Measurements from ENCODE around the gene PUS3. TPM values are rescaled to one million over a fixed set of nuclear protein-coding genes. Genes with fewer than 3 reads are reported as not detected.
A peak's percentile ranks its signal among the peaks of the same experiment; 100 is the strongest.

The PUS3 gene
- total RNA-seq, 1 donor from 2014 or later, result 13.1 TPM

GRCh38 chr11:125934473-125934872 lies 31.5 kb upstream of the PUS3 start:
- no peaks in the 10 kb centered on the region for H3K9me3 Mint-ChIP-seq (ENCODE audit: unreplicated experiment)
- H3K27me3 Mint-ChIP-seq (ENCODE audit: unreplicated experiment), result peaks cover 5% of the 10 kb centered on the region
- H3K36me3 Mint-ChIP-seq (ENCODE audit: low read depth, unreplicated experiment), result no peaks in the 10 kb centered on the region
- no peak for TF ChIP-seq CTCF (IDR thresholded peaks at IDR 0.05; ENCODE audit: unreplicated experiment)
- no peak overlapping the region for H3K27ac Mint-ChIP-seq (ENCODE audit: unreplicated experiment)
- no peak for DNase-seq (ENCODE audit: low spot score)
- no peak overlapping the region for H3K4me3 Mint-ChIP-seq (ENCODE audit: unreplicated experiment)
- H3K4me1 Mint-ChIP-seq (ENCODE audit: unreplicated experiment), result peaks cover 9% of the 10 kb centered on the region

GRCh38 chr11:125933030-125933813 lies 30.2 kb upstream of the PUS3 start:
- TF ChIP-seq CTCF (IDR thresholded peaks at IDR 0.05; ENCODE audit: unreplicated experiment), result no peak
- no peak overlapping the region for H3K27ac Mint-ChIP-seq (ENCODE audit: unreplicated experiment)
- no peaks in the 10 kb centered on the region for H3K9me3 Mint-ChIP-seq (ENCODE audit: unreplicated experiment)
- H3K4me1 Mint-ChIP-seq (ENCODE audit: unreplicated experiment), result peaks cover 5% of the 10 kb centered on the region
- H3K27me3 Mint-ChIP-seq (ENCODE audit: unreplicated experiment), result peaks cover 5% of the 10 kb centered on the region
- H3K36me3 Mint-ChIP-seq (ENCODE audit: low read depth, unreplicated experiment), result no peaks in the 10 kb centered on the region
- no peak for DNase-seq (ENCODE audit: low spot score)
- peak overlapping the region; percentile 27 for H3K4me3 Mint-ChIP-seq (ENCODE audit: unreplicated experiment)

GRCh38 chr11:125932301-125932700 lies 29.3 kb upstream of the PUS3 start:
- Mint-ChIP-seq H3K4me1 (ENCODE audit: unreplicated experiment) (peaks cover 2% of the 10 kb centered on the region), H3K4me3 (ENCODE audit: unreplicated experiment) (no peak overlapping the region), H3K36me3 (ENCODE audit: low read depth, unreplicated experiment) (no peaks in the 10 kb centered on the region), H3K9me3 (ENCODE audit: unreplicated experiment) (no peaks in the 10 kb centered on the region), H3K27ac (ENCODE audit: unreplicated experiment) (no peak overlapping the region), H3K27me3 (ENCODE audit: unreplicated experiment) (peaks cover 5% of the 10 kb centered on the region)
- TF ChIP-seq CTCF (IDR thresholded peaks at IDR 0.05; ENCODE audit: unreplicated experiment), result no peak
- DNase-seq (ENCODE audit: low spot score), result no peak

- Mint-ChIP-seq H3K9me3 (ENCODE audit: unreplicated experiment) (no peaks in the 10 kb centered on the region), H3K27ac (ENCODE audit: unreplicated experiment) (no peak overlapping the region), H3K4me1 (ENCODE audit: unreplicated experiment) (peaks cover 2% of the 10 kb centered on the region), H3K36me3 (ENCODE audit: low read depth, unreplicated experiment) (no peaks in the 10 kb centered on the region), H3K27me3 (ENCODE audit: unreplicated experiment) (peaks cover 7% of the 10 kb centered on the region), H3K4me3 (ENCODE audit: unreplicated experiment) (no peak overlapping the region)
- TF ChIP-seq CTCF (IDR thresholded peaks at IDR 0.05; ENCODE audit: unreplicated experiment), result no peak
- DNase-seq (ENCODE audit: low spot score), result no peak
Measured at GRCh38 chr11:125931668-125932067, 28.7 kb upstream of the PUS3 start.

- Mint-ChIP-seq H3K4me3 (ENCODE audit: unreplicated experiment) (no peak overlapping the region), H3K27ac (ENCODE audit: unreplicated experiment) (no peak overlapping the region), H3K36me3 (ENCODE audit: low read depth, unreplicated experiment) (no peaks in the 10 kb centered on the region), H3K27me3 (ENCODE audit: unreplicated experiment) (peaks cover 7% of the 10 kb centered on the region), H3K9me3 (ENCODE audit: unreplicated experiment) (no peaks in the 10 kb centered on the region), H3K4me1 (ENCODE audit: unreplicated experiment) (peaks cover 2% of the 10 kb centered on the region)
- TF ChIP-seq CTCF (IDR thresholded peaks at IDR 0.05; ENCODE audit: unreplicated experiment), result no peak
- no peak for DNase-seq (ENCODE audit: low spot score)
Measured at GRCh38 chr11:125931116-125931515, 28.1 kb upstream of the PUS3 start.

All from endothelial cell (in vitro differentiated cells).